ENCODE measurements around the gene PARPBP.
"Not testable (repeated sequence)": the region's sequence is repeated elsewhere in the genome, so short reads cannot be mapped to it uniquely, and the experiment has no call there.

PARPBP gene

DNA sequence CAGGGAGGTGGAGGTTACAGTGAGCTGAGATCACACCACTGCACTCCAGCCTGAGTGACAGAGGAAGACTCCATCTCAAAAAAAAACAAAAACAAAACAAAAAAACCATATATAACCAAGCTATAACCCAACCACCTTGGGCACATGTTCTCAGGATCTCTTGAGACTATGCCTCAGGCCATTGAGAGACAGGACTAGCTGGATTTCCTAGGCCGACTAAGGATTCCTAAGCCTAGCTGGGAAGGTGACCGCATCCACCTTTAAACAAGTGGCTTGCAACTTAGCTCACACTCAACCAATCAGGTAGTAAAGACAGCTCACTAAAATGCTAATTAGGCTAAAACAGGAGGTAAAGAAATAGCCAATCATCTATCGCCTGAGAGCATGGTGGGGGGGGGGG is 35.2 kb downstream of the PARPBP start:
- not testable (repeated sequence) for DNase-seq (ENCODE audit: low read depth in 2 of 2)

- DNase-seq (ENCODE audit: low read depth in 2 of 2) = no peak
These were observed 43.4 kb downstream of the PARPBP start for GRCh38 chr12:102163383-102163782.

DNA sequence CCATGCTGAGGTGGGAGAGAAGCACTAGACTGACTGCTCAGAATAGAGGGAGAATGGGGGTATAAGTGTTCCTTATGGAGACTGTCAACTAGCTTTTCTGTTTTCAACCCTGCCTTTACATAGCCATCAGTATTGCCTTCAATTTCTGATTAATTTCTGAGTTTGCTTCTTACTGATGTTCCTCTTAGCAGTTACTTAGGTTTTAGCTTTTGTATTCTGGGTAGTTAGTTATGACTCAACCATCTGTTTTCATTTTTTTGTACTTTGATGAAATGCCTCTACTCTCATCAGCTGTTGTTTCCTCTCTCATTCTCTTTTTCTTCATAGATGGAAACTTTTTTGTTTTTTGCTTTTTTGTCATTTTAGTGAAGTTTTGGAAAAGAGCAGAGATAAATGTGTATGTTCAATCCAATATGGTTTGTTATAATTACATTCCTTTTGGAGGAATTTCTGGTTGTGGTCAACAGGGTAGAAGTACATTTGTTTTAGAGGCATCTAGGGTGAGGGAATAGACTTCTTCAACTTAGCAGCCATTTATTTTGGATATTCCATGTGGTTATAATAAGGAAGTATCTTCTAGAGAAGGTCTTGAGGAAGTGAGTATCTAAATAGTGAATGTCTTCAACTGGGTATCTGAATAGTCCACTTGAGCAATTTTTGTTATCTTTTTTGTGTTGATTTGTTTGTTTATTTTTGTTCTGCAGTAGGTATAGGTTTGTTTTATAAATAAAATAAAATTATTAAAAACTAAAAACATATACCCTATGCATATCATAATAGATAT is 48.0 kb downstream of the PARPBP start:
- DNase-seq (ENCODE audit: low read depth in 2 of 2) = no peak

DNA sequence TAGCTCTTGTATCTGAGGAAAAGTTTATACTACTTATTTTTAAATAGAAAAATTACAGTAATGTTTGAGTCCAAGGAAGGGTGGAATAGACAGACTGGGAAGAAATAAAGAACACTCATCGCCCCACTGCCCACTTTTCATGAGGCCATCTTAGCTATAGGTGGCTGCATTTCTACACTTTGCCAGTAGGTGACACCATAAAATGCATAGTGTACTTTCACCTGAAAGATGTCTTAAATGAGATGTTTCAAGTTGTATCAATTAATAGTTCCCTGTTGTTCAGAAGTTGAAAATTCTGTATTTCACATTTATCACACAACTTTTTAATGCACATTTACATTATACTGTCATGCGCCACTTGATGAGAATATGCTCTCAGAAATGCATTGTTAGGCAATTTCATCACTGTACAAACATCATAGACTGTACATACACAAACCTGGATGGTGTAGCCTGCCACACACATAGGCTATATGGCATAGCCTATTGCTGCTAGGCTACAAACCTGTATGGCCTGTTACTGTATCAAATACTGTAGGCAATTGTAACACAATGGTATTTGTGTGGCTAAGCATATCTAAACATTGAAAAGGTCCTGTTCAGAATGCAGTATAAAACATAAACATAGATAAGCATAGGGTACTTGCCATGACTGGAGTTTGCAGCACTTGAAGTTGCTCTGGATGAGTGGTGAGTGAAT is 50.1 kb downstream of the PARPBP start:
- DNase-seq (ENCODE audit: low read depth in 2 of 2) = no peak

GRCh38 chr12:102171951-102172350 is 52.0 kb downstream of the PARPBP start:
- no peak for DNase-seq (ENCODE audit: low read depth in 2 of 2)

DNA sequence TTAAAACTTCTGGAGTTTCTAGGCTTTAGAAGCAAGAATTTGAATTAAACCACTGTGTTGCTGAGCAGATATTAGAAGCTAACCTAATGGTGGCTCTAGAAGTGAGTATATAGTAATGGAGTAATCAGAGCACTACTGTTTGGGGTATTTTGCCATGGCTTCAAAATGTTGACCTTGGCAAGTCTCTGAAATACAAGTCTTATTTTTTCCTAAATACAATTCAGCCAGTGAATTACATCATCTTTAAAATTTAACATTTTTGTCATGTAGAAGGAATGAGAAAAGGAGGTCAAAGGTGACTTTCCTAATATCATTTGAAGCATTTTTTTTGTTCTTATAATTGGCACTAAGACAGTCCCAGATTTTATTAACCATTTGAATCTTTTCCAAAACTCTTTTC is 52.5 kb downstream of the PARPBP start:
- DNase-seq (ENCODE audit: low read depth in 2 of 2) = no peak

DNA sequence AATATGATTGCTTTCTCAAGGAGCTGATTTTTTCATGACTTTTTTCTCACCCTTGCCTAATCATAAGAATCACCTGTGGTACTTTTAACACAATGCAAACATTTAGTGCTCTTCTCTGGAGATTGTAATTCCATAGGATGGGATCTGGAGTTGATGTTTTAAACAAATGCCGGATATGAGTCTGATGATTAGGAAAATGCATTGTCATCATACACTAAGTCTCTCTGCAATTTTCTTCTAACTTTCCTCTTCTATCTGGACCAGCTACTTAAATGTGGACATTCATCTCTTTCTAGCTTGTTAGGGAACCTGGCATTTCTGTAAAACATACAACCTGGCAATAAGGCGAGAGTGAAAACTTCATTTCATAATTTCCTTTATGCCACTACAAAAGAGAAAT is 54.1 kb downstream of the PARPBP start:
- DNase-seq (ENCODE audit: low read depth in 2 of 2) = no peak

- no peak for DNase-seq (ENCODE audit: low read depth in 2 of 2)
These were observed 54.8 kb downstream of the PARPBP start for GRCh38 chr12:102174761-102175160.

DNA sequence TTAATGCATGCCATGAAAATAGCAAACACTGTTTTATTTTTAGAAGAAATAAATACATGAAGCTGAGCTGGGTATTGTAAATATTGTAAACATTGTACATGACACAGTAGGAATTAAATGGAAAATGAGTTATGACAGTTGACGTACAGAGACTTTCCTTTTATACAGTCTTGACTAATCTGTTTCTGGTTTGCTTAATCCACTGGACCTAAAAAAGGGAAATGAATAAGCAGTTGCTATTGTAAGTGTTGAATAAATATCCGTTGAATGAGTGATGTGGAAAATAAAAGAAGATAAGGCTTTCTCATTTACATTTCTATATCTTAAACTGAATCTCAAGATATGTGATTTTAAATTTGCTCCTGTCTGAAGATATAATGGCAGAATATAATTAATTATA is 62.7 kb downstream of the PARPBP start:
- DNase-seq (ENCODE audit: low read depth in 2 of 2) = no peak

GRCh38 chr12:102195826-102196225 is 75.8 kb downstream of the PARPBP start:
- DNase-seq (ENCODE audit: low read depth in 2 of 2) = no peak

- no peak for DNase-seq (ENCODE audit: low read depth in 2 of 2)
These were observed 77.8 kb downstream of the PARPBP start, which contains the start of gene PMCH for GRCh38 chr12:102197789-102198188. PMCH (minus strand) TSS chr12:102197833; CDS start chr12:102197770, 63 bp downstream.

- no peak for DNase-seq (ENCODE audit: low read depth in 2 of 2)
These were observed 81.6 kb downstream of the PARPBP start for GRCh38 chr12:102201436-102202061.

DNA sequence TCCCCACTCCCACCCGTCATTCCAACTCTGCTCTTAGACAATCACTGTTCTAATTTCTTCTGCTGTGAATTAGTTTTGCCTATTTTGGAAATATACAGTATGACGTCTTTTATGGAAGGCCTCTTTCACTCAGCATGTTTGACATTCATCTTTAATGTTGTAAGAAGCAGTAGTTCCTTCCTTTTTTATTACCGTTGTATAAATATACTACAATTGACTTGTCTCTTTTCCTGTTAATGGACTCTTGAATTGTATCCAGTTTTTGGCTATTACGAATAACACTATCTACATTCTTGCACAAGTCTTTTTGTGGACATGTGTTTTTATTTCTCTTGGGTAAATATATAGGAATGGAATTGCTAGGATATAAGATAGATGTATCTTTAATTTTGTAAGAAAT is 82.6 kb downstream of the PARPBP start:
- no peak for DNase-seq (ENCODE audit: low read depth in 2 of 2)

DNA sequence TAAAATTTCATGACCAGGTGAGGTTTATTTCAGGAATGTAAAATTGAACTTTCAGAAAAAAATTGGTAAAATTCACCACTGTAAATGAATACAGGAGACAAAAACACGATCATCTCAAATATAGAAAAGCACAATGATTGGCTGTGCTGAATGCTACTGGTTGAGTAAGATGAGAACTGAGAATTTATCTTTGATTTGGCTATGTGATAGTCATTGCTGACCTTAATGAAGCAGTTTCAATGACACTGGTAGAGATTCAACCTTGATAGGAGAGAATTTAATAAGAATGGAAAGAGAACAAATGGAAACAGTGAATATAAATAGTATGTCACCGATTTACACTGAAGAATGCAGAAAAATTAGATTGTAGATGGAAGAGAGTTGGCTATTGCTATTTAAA is 84.0 kb downstream of the PARPBP start:
- DNase-seq (ENCODE audit: low read depth in 2 of 2) = no peak

GRCh38 chr12:102215992-102216691 is 96.2 kb downstream of the PARPBP start:
- no peak for DNase-seq (ENCODE audit: low read depth in 2 of 2)

DNA sequence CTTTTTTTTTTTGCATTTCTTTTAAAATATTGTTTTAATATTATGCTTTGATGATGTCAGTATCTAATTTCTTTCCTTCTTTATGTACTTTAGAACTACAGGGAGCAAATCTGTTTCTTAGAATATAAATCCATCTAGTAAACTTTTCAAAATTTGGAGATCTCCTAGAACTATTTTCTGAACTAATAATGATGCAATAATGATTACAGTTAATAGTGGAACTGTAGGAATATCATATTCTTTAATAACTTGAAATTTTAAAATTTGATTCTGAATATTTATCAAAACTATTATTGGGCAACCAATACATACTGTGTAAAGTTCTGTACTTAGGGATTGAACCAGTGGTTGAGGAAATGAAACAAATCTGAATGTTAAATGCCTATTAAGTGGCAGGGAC is 100.8 kb downstream of the PARPBP start:
- DNase-seq (ENCODE audit: low read depth in 2 of 2) = no peak

DNA sequence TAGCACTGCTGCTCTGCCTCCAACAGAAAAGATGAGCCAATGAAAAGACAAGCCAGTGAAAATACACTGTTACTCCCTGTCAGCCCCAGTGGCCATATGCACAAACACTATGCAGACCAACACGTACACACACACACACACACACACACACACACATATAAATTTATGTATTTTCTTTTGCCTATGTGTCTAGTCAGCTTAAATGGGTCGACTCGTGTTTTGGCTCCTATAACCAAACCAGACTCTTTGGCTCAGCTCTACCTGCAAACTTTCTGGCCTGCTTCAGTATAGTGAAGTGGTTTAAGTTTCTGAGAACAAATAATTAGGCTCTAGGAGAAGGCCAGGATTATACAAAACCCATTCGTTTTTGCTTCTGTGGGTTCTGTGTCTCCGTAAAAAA is 108.0 kb downstream of the PARPBP start:
- no peak for DNase-seq (ENCODE audit: low read depth in 2 of 2)

- no peak for DNase-seq (ENCODE audit: low read depth in 2 of 2)
These were observed 112.1 kb downstream of the PARPBP start for GRCh38 chr12:102232036-102232435.

DNA sequence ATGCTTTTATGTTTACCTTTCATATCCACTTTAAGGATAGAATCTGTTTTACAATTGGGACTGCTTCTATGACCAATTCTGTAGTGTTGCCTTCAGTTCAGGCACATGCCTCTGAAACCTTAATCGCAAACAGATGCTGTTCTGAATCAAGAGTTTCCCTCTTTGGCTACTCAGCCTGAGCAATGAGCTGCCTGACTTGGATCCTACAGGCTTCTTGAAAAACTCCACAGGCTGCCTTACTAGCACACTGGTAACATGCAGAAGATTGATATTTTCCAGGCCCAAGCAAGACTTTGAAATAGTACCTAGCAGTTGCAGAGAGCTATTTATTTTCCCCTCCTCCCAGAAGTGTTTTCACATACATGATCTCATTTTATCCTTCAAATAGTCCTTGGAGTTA is 112.5 kb downstream of the PARPBP start:
- no peak for DNase-seq (ENCODE audit: low read depth in 2 of 2)

DNA sequence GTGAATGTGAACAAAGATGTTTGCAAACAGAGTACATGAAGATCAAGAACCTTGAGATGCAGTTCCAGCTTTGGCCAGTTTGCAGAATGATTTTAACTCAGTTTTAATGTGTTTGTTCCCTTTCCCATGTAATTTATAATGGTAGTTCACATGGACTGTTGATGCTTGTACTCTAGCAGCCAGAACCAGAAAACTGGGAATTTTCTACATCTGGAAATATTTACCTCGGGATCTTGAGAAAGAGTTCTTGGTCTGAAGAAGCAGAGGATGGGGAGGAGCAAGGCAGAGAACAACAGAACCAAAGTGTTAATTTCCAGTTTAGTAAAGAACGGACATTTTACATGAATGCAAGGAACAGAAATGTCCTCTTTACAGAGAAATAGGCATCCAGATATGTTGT is 114.6 kb downstream of the PARPBP start:
- no peak for DNase-seq (ENCODE audit: low read depth in 2 of 2)

- not testable (repeated sequence) for DNase-seq (ENCODE audit: low read depth in 2 of 2)
These were observed 120.9 kb downstream of the PARPBP start for GRCh38 chr12:102240859-102241258.
